B cell (primary cell): Measurements from ENCODE around the gene PITRM1. TPM values are rescaled to one million over a fixed set of nuclear protein-coding genes. Genes with fewer than 3 reads are reported as not detected.

Experiments
- ATAC-seq: fragments of 200-7000 bp; cut with Tn5 transposase; one replicate; pipeline ENCODE4 v1.10.0; 2021; ENCODE audit warnings: low read depth, mild to moderate bottlenecking, moderate number of reproducible peaks, moderate library complexity
- CTCF ChIA-PET: fragments of 350-600 bp; sonication (Branson Sonifier 250); formaldehyde crosslinking; loops from one replicate; lab custom pipeline; 2021; ENCODE audit warnings: antibody characterized with exemption, inconsistent platforms; lab: Charles Lee
- POLR2A ChIA-PET: fragments of 350-600 bp; sonication (Branson Sonifier 250); formaldehyde crosslinking; loops from one replicate; lab custom pipeline; 2021; ENCODE audit warnings: antibody characterized with exemption; lab: Charles Lee
- DNase-seq: peaks from one replicate; pipeline ENCODE4 v3.0.0; 2013
- H2AFZ ChIP-seq: 2 replicates; pipeline ENCODE4 v1.6.1; 2012; ENCODE audit warnings: mild to moderate bottlenecking, low read depth, low read length; ENCODE audit not compliant: insufficient read depth, poor library complexity, severe bottlenecking
- H3K27ac ChIP-seq, 2 donors: 1 replicate in 1 of 2; 2 replicates in 1 of 2; pipeline ENCODE4 v1.5.1; 2012 to 2013; ENCODE audit warnings: low read length in 2 of 2, mild to moderate bottlenecking in 2 of 2, moderate library complexity in 1 of 2
- H3K27me3 ChIP-seq, 4 experiments: fragments of 200-600 bp in 1 of 4; sonication (generic) in 1 of 4; replicated peaks in 1 of 4; 1 replicate in 2 of 4; 2 replicates in 2 of 4; pipeline versions ENCODE4 v1.6.1 to v1.7.0; 2013 to 2016; ENCODE audit warnings: low read length in 3 of 4, mild to moderate bottlenecking in 2 of 4, mixed read lengths in 1 of 4, moderate library complexity in 1 of 4; ENCODE audit not compliant: insufficient read depth in 4 of 4, control insufficient read depth in 3 of 4; ENCODE audit errors: control extremely low read depth in 1 of 4
- H3K36me3 ChIP-seq, 2 experiments: replicated peaks in 1 of 2; 1 replicate in 1 of 2; 2 replicates in 1 of 2; pipeline versions ENCODE4 v1.6.1 to v1.7.1; 2013; ENCODE audit warnings: low read length in 1 of 2; ENCODE audit not compliant: insufficient read depth in 2 of 2, control insufficient read depth in 1 of 2; ENCODE audit errors: control extremely low read depth in 1 of 2, extremely low read depth in 1 of 2
- H3K4me1 ChIP-seq, 2 donors: fragments of 200-600 bp in 1 of 2; sonication (generic) in 1 of 2; 1 replicate in 1 of 2; 2 replicates in 1 of 2; pipeline versions ENCODE4 v1.5.1 to v1.6.1; 2013 to 2017; ENCODE audit warnings: low read length in 2 of 2; ENCODE audit not compliant: control insufficient read depth in 2 of 2, insufficient read depth in 2 of 2
- H3K4me2 ChIP-seq: replicated peaks from 2 replicates; pipeline ENCODE3; 2012; ENCODE audit warnings: mild to moderate bottlenecking, low read depth, low read length; ENCODE audit not compliant: poor library complexity, severe bottlenecking
- H3K4me3 ChIP-seq, 5 experiments: fragments of 200-600 bp in 1 of 5; sonication (generic) in 1 of 5; 1 replicate in 3 of 5; 2 replicates in 2 of 5; pipeline versions ENCODE4 v1.5.1 to v1.7.0; 2011 to 2016; ENCODE audit warnings: low read length in 4 of 5, mild to moderate bottlenecking in 4 of 5, low read depth in 2 of 5, control low read depth in 1 of 5, moderate library complexity in 1 of 5; ENCODE audit not compliant: insufficient read depth in 1 of 5; ENCODE audit errors: control extremely low read depth in 1 of 5, extremely low read depth in 1 of 5
- H3K79me2 ChIP-seq: fragments of 200-600 bp; sonication (generic); one replicate; pipeline ENCODE4 v1.6.0; 2016; ENCODE audit warnings: low read length; ENCODE audit not compliant: control insufficient read depth, insufficient read depth
- H3K9ac ChIP-seq: fragments of 200-600 bp; sonication (generic); 2 replicates; pipeline ENCODE4 v1.6.1; 2017; ENCODE audit warnings: mild to moderate bottlenecking, low read length, moderate library complexity
- H3K9me3 ChIP-seq, 3 donors: one replicate each; pipeline versions ENCODE4 v1.6.1 to v1.7.1; 2013; ENCODE audit warnings: low read length in 2 of 3; ENCODE audit not compliant: control insufficient read depth in 2 of 3, insufficient read depth in 1 of 3; ENCODE audit errors: control extremely low read depth in 1 of 3
- H4K20me1 ChIP-seq: 2 replicates; pipeline ENCODE4 v1.6.0; 2012; ENCODE audit warnings: mild to moderate bottlenecking, low read length; ENCODE audit not compliant: insufficient read depth, control insufficient read depth, poor library complexity, severe bottlenecking
- H3K27ac Mint-ChIP-seq: one replicate; pipeline ENCODE4 v1.8.0; 2021; ENCODE audit warnings: mixed read lengths
- H3K27me3 Mint-ChIP-seq: one replicate; pipeline ENCODE4 v1.8.0; 2021; ENCODE audit warnings: mixed read lengths
- H3K4me1 Mint-ChIP-seq: one replicate; pipeline ENCODE4 v1.8.0; 2021; ENCODE audit warnings: mixed read lengths
- H3K4me3 Mint-ChIP-seq: one replicate; pipeline ENCODE4 v1.8.0; 2021; ENCODE audit warnings: mixed read lengths
- H3K9me3 Mint-ChIP-seq: one replicate; pipeline ENCODE4 v1.8.0; 2022; ENCODE audit warnings: mixed read lengths; ENCODE audit not compliant: insufficient read depth
- CTCF ChIP-seq: fragments of 200-600 bp; IDR thresholded peaks from one replicate; pipeline ENCODE4 v1.8.0; 2022; ENCODE audit warnings: antibody characterized with exemption, mild to moderate bottlenecking
- EZH2 ChIP-seq: IDR thresholded peaks from 2 replicates; pipeline ENCODE4 v1.6.1; 2012; ENCODE audit warnings: borderline replicate concordance, low read depth, mild to moderate bottlenecking, moderate library complexity, low read length; ENCODE audit not compliant: insufficient read depth, poor library complexity, severe bottlenecking
- WGBS: methylation state at CpG from one replicate; pipeline ENCODE4 v1.1.5; 2013; ENCODE audit warnings: missing lambda C conversion rate; ENCODE audit not compliant: insufficient coverage; 5-methylcytosine and 5-hydroxymethylcytosine counted together
- intact Hi-C: fragments of 100-400 bp; cut with micrococcal nuclease; formaldehyde crosslinking; loops from one replicate; pipeline ENCODE4 v1.10.0; 2022
- polyA plus RNA-seq: library from polyadenylated mRNA; depleted of rRNA; stranded (reverse); fragments of >200 nt; gene quantifications from 2 replicates; pipeline ENCODE4 v1.2.3, GENCODE V29; 2012
- total RNA-seq, 2 donors: library from RNA; stranded (reverse); fragments of 120-200 nt in 1 of 2; gene quantifications; 1 replicate in 1 of 2; 2 replicates in 1 of 2; pipeline versions ENCODE4 v1.2.3 to v1.2.4, GENCODE V29; 2013 to 2022

Gene PITRM1
- total and polyA plus RNA-seq, 2 donors (not counting 1 experiment from before 2014, with no cell fraction given), result 50.7 to 71.1 TPM

- no peaks in the 10 kb centered on the region for H3K27me3 ChIP-seq
- H3K9me3 Mint-ChIP-seq, result no peaks in the 10 kb centered on the region
- intact Hi-C loops, result no loop called here
- no peaks in the 10 kb centered on the region for H3K4me1 Mint-ChIP-seq
- H3K4me2 ChIP-seq, result no peak overlapping the region
- peaks cover under 1 to 83% of the 10 kb centered on the region in 2 experiments for H3K36me3 ChIP-seq
- no peaks in the 10 kb centered on the region for H4K20me1 ChIP-seq
- H3K79me2 ChIP-seq, result no peaks in the 10 kb centered on the region
- WGBS, result 97% methylated on average over 15 of the region's 18 CpGs
- H3K27ac ChIP-seq, result no peak overlapping the region
- ATAC-seq (no peak), DNase-seq (no peak)
- H3K4me1 ChIP-seq, result no peaks in the 10 kb centered on the region
- TF ChIP-seq CTCF (no peak), EZH2 (no peak)
- no peaks in the 10 kb centered on the region for H3K9me3 ChIP-seq
- H3K27me3 Mint-ChIP-seq, result no peaks in the 10 kb centered on the region
- H3K27ac Mint-ChIP-seq, result no peak overlapping the region
- ChIA-PET CTCF (no interaction called here), POLR2A (no interaction called here)
- H3K4me3 Mint-ChIP-seq, result no peak overlapping the region
- no peak overlapping the region for H3K4me3 ChIP-seq
- no peak overlapping the region for H2AFZ ChIP-seq
- no peak overlapping the region for H3K9ac ChIP-seq
These were observed 27.2 kb downstream of the PITRM1 start for GRCh38 chr10:3145366-3145765.

GRCh38 chr10:3143791-3144434, 28.7 kb downstream of the PITRM1 start:
- H3K4me3 Mint-ChIP-seq, result no peak overlapping the region
- intact Hi-C loops, result no loop called here
- TF ChIP-seq CTCF (no peak), EZH2 (no peak)

More at GRCh38 chr10:3143791-3144434, 28.7 kb downstream of the PITRM1 start:
- DNase-seq (no peak), ATAC-seq (no peak)
- H3K9ac ChIP-seq, result no peak overlapping the region
- H3K36me3 ChIP-seq, result peaks cover 5 to 85% of the 10 kb centered on the region in 2 experiments
- 95% methylated on average over 10 of the region's 19 CpGs for WGBS
- H3K4me1 ChIP-seq, result no peaks in the 10 kb centered on the region
- no peak overlapping the region for H3K4me2 ChIP-seq
- ChIA-PET POLR2A (no interaction called here), CTCF (no interaction called here)
- no peaks in the 10 kb centered on the region for H3K79me2 ChIP-seq
- H2AFZ ChIP-seq, result no peak overlapping the region
- no peaks in the 10 kb centered on the region for H3K27me3 ChIP-seq
- Mint-ChIP-seq H3K27ac (no peak overlapping the region), H3K27me3 (no peaks in the 10 kb centered on the region), H3K4me1 (no peaks in the 10 kb centered on the region), H3K9me3 (no peaks in the 10 kb centered on the region)
- H3K4me3 ChIP-seq, result no peak overlapping the region
- H4K20me1 ChIP-seq, result no peaks in the 10 kb centered on the region
- H3K27ac ChIP-seq, result no peak overlapping the region
- H3K9me3 ChIP-seq, result no peaks in the 10 kb centered on the region
